ENCODE data around the gene DNAAF9.

- TF ChIP-seq CTCF (conservative IDR thresholded peaks at IDR 0.05; ENCODE audit: low read depth, low read length) (no peak), EZH2 (IDR thresholded peaks at IDR 0.05; ENCODE audit: borderline replicate concordance, low read depth, low read length, poor library complexity, severe bottlenecking) (no peak)
Observed at GRCh38 chr20:3358676-3359340, 48.7 kb downstream of the DNAAF9 start.

Data from A673 (cell line).